ENCODE measurements around the gene ARHGAP24. TPM values are rescaled to one million over a fixed set of nuclear protein-coding genes. Genes with fewer than 3 reads are reported as not detected.

ARHGAP24 gene

DNA sequence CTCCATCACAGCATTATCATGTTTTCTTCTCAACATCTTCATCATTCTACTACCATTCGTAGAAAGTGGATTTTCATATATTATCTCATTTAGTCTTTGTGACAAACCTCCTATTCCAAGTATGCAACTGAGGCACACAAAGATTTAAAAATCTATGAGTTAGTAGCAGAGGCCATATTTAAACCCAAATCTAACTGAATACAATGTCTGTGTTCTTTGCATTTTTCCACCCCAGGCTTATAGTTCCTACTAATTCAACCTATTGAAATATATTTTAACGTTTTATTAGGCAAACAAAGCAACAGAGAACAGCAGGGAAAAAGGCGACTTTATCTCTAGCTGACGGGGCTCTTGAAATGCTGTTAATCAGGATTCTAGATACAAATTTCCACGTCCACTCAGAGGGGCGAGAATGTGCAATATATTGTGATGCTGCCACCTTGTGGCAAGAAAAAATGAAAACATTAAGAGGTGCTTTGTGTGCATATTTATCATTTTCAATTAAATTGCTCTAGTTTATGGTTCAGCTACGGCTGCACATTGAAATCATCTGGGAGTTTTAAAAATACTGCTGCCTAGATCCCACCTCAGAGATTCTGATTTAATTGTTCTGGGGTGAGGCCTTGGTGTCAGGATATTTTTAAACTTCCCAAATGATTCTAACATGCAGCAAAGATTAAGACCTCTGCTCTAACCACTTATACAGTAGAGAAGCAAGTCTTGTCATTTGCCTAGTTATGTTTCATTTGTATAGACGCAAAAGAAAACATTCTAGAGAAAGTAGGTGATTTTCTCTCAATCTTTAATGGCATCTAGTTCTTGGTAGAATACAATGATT is 569.0 kb downstream of the ARHGAP24 start:
- peak; percentile 53 for DNase-seq
- H3K4ac ChIP-seq (ENCODE audit: low read depth, low read length): no peak overlapping the region
- no peak overlapping the region for H2BK5ac ChIP-seq (ENCODE audit: low read length)
- H3K4me2 ChIP-seq (ENCODE audit: low read length): no peak overlapping the region
- no peak overlapping the region for H2BK120ac ChIP-seq (ENCODE audit: low read depth, low read length)
- no peaks in the 10 kb centered on the region for H3K27me3 ChIP-seq (ENCODE audit: insufficient read depth, low read length, poor library complexity)
- no peaks in the 10 kb centered on the region for H3K4me1 ChIP-seq (ENCODE audit: control insufficient read depth, low read depth, low read length)
- no peaks in the 10 kb centered on the region for H3K79me1 ChIP-seq (ENCODE audit: low read length)
- H3K27ac ChIP-seq (ENCODE audit: low read depth, low read length): no peak overlapping the region
- H4K5ac ChIP-seq (ENCODE audit: low read length): no peak overlapping the region
- no peaks in the 10 kb centered on the region for H3K36me3 ChIP-seq (ENCODE audit: control insufficient read depth, insufficient read depth, low read length)
- H3K79me2 ChIP-seq (ENCODE audit: control insufficient read depth, insufficient read depth, low read length): no peaks in the 10 kb centered on the region
- H2AK5ac ChIP-seq (ENCODE audit: low read length): no peak overlapping the region
- no peak overlapping the region for H4K8ac ChIP-seq (ENCODE audit: low read depth, low read length)
- H3K18ac ChIP-seq (ENCODE audit: low read length): no peak overlapping the region
- H3K23ac ChIP-seq (ENCODE audit: low read length): no peak overlapping the region
- no peak overlapping the region for H3K56ac ChIP-seq (ENCODE audit: low read length)
- H3K9ac ChIP-seq (ENCODE audit: low read length): no peak overlapping the region
- no peak overlapping the region for H3K4me3 ChIP-seq (ENCODE audit: low read length)
- WGBS (ENCODE audit: extremely low coverage, insufficient coverage, low lambda C conversion rate): no CpG with 5 or more reads among the region's 8 CpGs
- no peak overlapping the region for H2BK15ac ChIP-seq (replicated peaks; ENCODE audit: low read depth)

DNA sequence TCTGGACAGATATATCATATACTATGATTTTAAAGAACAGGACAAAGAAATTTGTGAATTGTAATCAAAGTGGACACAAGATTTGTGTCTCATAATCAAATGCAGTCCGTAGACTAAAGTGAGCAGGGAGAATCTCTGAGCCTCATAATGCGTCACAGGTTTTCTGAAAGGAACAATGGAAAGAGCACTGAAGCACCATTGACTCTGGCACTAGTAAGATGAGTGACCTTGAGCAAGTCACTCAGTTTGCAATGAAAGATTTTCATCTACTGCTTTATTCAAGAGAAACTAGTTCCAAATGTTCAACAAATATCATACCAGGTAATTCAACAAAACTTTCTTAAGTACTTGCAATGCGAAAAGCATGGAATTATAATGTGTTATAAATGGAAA is 569.6 kb downstream of the ARHGAP24 start:
- no peak overlapping the region for H3K4me3 ChIP-seq (ENCODE audit: low read length)
- H2BK120ac ChIP-seq (ENCODE audit: low read depth, low read length): no peak overlapping the region
- no peak overlapping the region for H2BK5ac ChIP-seq (ENCODE audit: low read length)
- no peak overlapping the region for H3K23ac ChIP-seq (ENCODE audit: low read length)
- H3K36me3 ChIP-seq (ENCODE audit: control insufficient read depth, insufficient read depth, low read length): no peaks in the 10 kb centered on the region
- no peaks in the 10 kb centered on the region for H3K79me2 ChIP-seq (ENCODE audit: control insufficient read depth, insufficient read depth, low read length)
- no peak overlapping the region for H4K5ac ChIP-seq (ENCODE audit: low read length)
- no peak overlapping the region for H4K8ac ChIP-seq (ENCODE audit: low read depth, low read length)
- H3K4ac ChIP-seq (ENCODE audit: low read depth, low read length): no peak overlapping the region
- no peaks in the 10 kb centered on the region for H3K79me1 ChIP-seq (ENCODE audit: low read length)
- no CpG with 5 or more reads among the region's 3 CpGs for WGBS (ENCODE audit: extremely low coverage, insufficient coverage, low lambda C conversion rate)
- no peak for DNase-seq
- H3K9ac ChIP-seq (ENCODE audit: low read length): no peak overlapping the region
- H3K56ac ChIP-seq (ENCODE audit: low read length): no peak overlapping the region
- H2BK15ac ChIP-seq (replicated peaks; ENCODE audit: low read depth): no peak overlapping the region
- H2AK5ac ChIP-seq (ENCODE audit: low read length): no peak overlapping the region
- no peak overlapping the region for H3K4me2 ChIP-seq (ENCODE audit: low read length)
- no peaks in the 10 kb centered on the region for H3K27me3 ChIP-seq (ENCODE audit: insufficient read depth, low read length, poor library complexity)
- H3K4me1 ChIP-seq (ENCODE audit: control insufficient read depth, low read depth, low read length): no peaks in the 10 kb centered on the region
- no peak overlapping the region for H3K18ac ChIP-seq (ENCODE audit: low read length)
- no peak overlapping the region for H3K27ac ChIP-seq (ENCODE audit: low read depth, low read length)

DNA sequence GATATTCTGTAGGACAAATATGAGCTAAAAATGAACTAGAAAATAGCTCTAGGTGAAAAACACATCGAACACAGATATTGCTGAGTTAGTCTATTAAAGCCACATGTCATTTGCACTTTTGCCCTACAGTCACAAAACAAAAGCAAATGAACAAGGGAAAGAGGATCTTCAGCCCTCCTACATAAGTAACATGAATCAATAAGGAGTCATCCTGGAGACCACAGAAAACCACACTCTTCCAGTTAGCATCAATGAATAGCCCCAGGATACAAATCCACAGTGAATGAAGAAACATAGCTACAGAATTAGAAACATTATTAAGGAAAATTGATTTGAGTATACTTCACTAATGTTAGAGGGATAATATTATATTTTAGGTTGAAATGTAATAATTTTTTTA is 573.5 kb downstream of the ARHGAP24 start:
- Histone ChIP-seq H2BK5ac (ENCODE audit: low read length) (no peak overlapping the region), H3K36me3 (ENCODE audit: control insufficient read depth, insufficient read depth, low read length) (no peaks in the 10 kb centered on the region)
- WGBS (ENCODE audit: extremely low coverage, insufficient coverage, low lambda C conversion rate): no CpG with 5 or more reads among the region's 1 CpG

DNA sequence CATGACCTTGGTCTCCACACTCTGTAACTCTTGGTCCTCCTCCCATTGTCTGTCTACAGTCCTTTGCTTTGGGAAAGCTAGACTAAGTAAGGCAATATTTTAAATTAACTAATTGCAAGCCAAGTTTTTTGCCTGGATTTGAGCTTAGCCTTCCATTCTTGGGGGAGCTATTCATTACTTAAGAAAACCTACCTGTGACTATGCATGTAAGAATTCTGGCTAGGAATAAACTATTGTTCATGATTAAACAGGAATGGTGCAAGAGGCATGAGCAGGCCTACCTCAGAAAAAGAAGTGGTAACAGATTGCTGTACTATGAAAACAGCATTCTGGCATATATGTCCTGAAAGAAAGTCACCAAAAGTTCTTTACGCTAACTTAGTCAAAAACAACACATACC is 575.5 kb downstream of the ARHGAP24 start:
- H3K79me1 ChIP-seq (ENCODE audit: low read length): no peaks in the 10 kb centered on the region
- H3K4ac ChIP-seq (ENCODE audit: low read depth, low read length): no peak overlapping the region
- no peak for DNase-seq
- H3K27me3 ChIP-seq (ENCODE audit: insufficient read depth, low read length, poor library complexity): no peaks in the 10 kb centered on the region
- H3K4me3 ChIP-seq (ENCODE audit: low read length): no peak overlapping the region
- H2BK5ac ChIP-seq (ENCODE audit: low read length): no peak overlapping the region
- no peak overlapping the region for H2AK5ac ChIP-seq (ENCODE audit: low read length)
- H3K79me2 ChIP-seq (ENCODE audit: control insufficient read depth, insufficient read depth, low read length): no peaks in the 10 kb centered on the region
- no peaks in the 10 kb centered on the region for H3K36me3 ChIP-seq (ENCODE audit: control insufficient read depth, insufficient read depth, low read length)
- no peak overlapping the region for H2BK15ac ChIP-seq (replicated peaks; ENCODE audit: low read depth)
- H3K9ac ChIP-seq (ENCODE audit: low read length): no peak overlapping the region
- WGBS (ENCODE audit: extremely low coverage, insufficient coverage, low lambda C conversion rate): no CpG with 5 or more reads among the region's 1 CpG
- no peak overlapping the region for H4K8ac ChIP-seq (ENCODE audit: low read depth, low read length)
- no peaks in the 10 kb centered on the region for H3K4me1 ChIP-seq (ENCODE audit: control insufficient read depth, low read depth, low read length)
- H2BK120ac ChIP-seq (ENCODE audit: low read depth, low read length): no peak overlapping the region
- H3K56ac ChIP-seq (ENCODE audit: low read length): no peak overlapping the region
- H3K4me2 ChIP-seq (ENCODE audit: low read length): no peak overlapping the region
- no peak overlapping the region for H4K5ac ChIP-seq (ENCODE audit: low read length)
- H3K23ac ChIP-seq (ENCODE audit: low read length): no peak overlapping the region
- H3K27ac ChIP-seq (ENCODE audit: low read depth, low read length): no peak overlapping the region
- no peak overlapping the region for H3K18ac ChIP-seq (ENCODE audit: low read length)

More for the DNA sequence above, 573.5 kb downstream of the ARHGAP24 start:
- Histone ChIP-seq H3K27ac (ENCODE audit: low read depth, low read length) (no peak overlapping the region), H3K4me1 (ENCODE audit: control insufficient read depth, low read depth, low read length) (no peaks in the 10 kb centered on the region), H4K8ac (ENCODE audit: low read depth, low read length) (no peak overlapping the region), H4K5ac (ENCODE audit: low read length) (no peak overlapping the region), H3K9ac (ENCODE audit: low read length) (no peak overlapping the region), H3K56ac (ENCODE audit: low read length) (no peak overlapping the region), H3K79me1 (ENCODE audit: low read length) (no peaks in the 10 kb centered on the region), H3K4me2 (ENCODE audit: low read length) (no peak overlapping the region), H2AK5ac (ENCODE audit: low read length) (no peak overlapping the region), H3K4me3 (ENCODE audit: low read length) (no peak overlapping the region), H2BK15ac (replicated peaks; ENCODE audit: low read depth) (no peak overlapping the region), H3K4ac (ENCODE audit: low read depth, low read length) (no peak overlapping the region), H3K27me3 (ENCODE audit: insufficient read depth, low read length, poor library complexity) (no peaks in the 10 kb centered on the region), H3K18ac (ENCODE audit: low read length) (no peak overlapping the region), H3K79me2 (ENCODE audit: control insufficient read depth, insufficient read depth, low read length) (no peaks in the 10 kb centered on the region), H2BK120ac (ENCODE audit: low read depth, low read length) (no peak overlapping the region), H3K23ac (ENCODE audit: low read length) (no peak overlapping the region)
- no peak for DNase-seq

Small RNA genes within 50 kb of the gene (small RNA-seq; reads per million reads assigned to genes)
- not detected for gene MIR4451 (ENCODE audit: insufficient read depth)

Data from mesendoderm (in vitro differentiated cells).